GM19372 (cell line): Measurements from ENCODE around the gene CCNL2.
A peak's percentile ranks its signal among the peaks of the same experiment; 100 is the strongest.
"Not testable (repeated sequence)": the region's sequence is repeated elsewhere in the genome, so short reads cannot be mapped to it uniquely, and the experiment has no call there.

Experiments
- ATAC-seq: cut with Tn5 transposase; IDR thresholded peaks from one replicate; pipeline ENCODE4 v1.9.1; 2021; ENCODE audit warnings: mild to moderate bottlenecking, low read depth, moderate library complexity; ENCODE audit not compliant: unreplicated experiment

CCNL2 gene

GRCh38 chr1:1402072-1402900, 3.2 kb upstream of the CCNL2 start:
- no peak for ATAC-seq

- ATAC-seq = no peak
Observed at GRCh38 chr1:1401457-1402010, 2.4 kb upstream of the CCNL2 start.

GRCh38 chr1:1400576-1401456, 1.7 kb upstream of the CCNL2 start:
- ATAC-seq = no peak

GRCh38 chr1:1399872-1400575, 889 bp upstream of the CCNL2 start:
- peak; percentile 6 for ATAC-seq

GRCh38 chr1:1398677-1399186, 403 bp downstream of the CCNL2 start:
- peak; percentile 9 for ATAC-seq

GRCh38 chr1:1397839-1398523, 1.2 kb downstream of the CCNL2 start:
- no peak for ATAC-seq

- no peak for ATAC-seq
Observed at GRCh38 chr1:1395166-1395565, 4.0 kb downstream of the CCNL2 start.

- ATAC-seq = no peak
Observed at GRCh38 chr1:1394116-1394515, 5.0 kb downstream of the CCNL2 start.

GRCh38 chr1:1393428-1393827, 5.7 kb downstream of the CCNL2 start:
- no peak for ATAC-seq

GRCh38 chr1:1393014-1393413, 6.1 kb downstream of the CCNL2 start:
- no peak for ATAC-seq

GRCh38 chr1:1391225-1391624, 7.9 kb downstream of the CCNL2 start:
- ATAC-seq = no peak

- ATAC-seq = no peak
Observed at GRCh38 chr1:1390675-1391074, 8.5 kb downstream of the CCNL2 start.

GRCh38 chr1:1388078-1388472, 11.1 kb downstream of the CCNL2 start:
- ATAC-seq = no peak

GRCh38 chr1:1387098-1388077, 11.7 kb downstream of the CCNL2 start:
- no peak for ATAC-seq

- no peak for ATAC-seq
Observed at GRCh38 chr1:1385931-1386330, 13.2 kb downstream of the CCNL2 start.

- ATAC-seq = not testable (repeated sequence)
Observed at GRCh38 chr1:1385339-1385738, 13.8 kb downstream of the CCNL2 start.

GRCh38 chr1:1381294-1381693, 17.8 kb downstream of the CCNL2 start:
- no peak for ATAC-seq

GRCh38 chr1:1380860-1381259, 18.3 kb downstream of the CCNL2 start:
- no peak for ATAC-seq
